Measurements from ENCODE around the gene SCN1B.
A peak's percentile ranks its signal among the peaks of the same experiment; 100 is the strongest.
"Not testable (repeated sequence)": the region's sequence is repeated elsewhere in the genome, so short reads cannot be mapped to it uniquely, and the experiment has no call there.

The SCN1B gene

GRCh38 chr19:35002037-35002535, 28.2 kb upstream of the SCN1B start:
- TF ChIP-seq CTCF (IDR thresholded peaks at IDR 0.05; ENCODE audit: insufficient read depth, low read depth, low read length, missing control alignments) = no peak
- no peak for DNase-seq (ENCODE audit: low read depth)
- H3K4me3 ChIP-seq (ENCODE audit: low read length) = no peak overlapping the region

GRCh38 chr19:35004517-35005255, 25.6 kb upstream of the SCN1B start:
- no peak overlapping the region for H3K4me3 ChIP-seq (ENCODE audit: low read length)
- no peak for TF ChIP-seq CTCF (IDR thresholded peaks at IDR 0.05; ENCODE audit: insufficient read depth, low read depth, low read length, missing control alignments)
- DNase-seq (ENCODE audit: low read depth) = no peak

- TF ChIP-seq CTCF (IDR thresholded peaks at IDR 0.05; ENCODE audit: insufficient read depth, low read depth, low read length, missing control alignments) = no peak
- no peak overlapping the region for H3K4me3 ChIP-seq (ENCODE audit: low read length)
- DNase-seq (ENCODE audit: low read depth) = no peak
These were observed 24.9 kb upstream of the SCN1B start for GRCh38 chr19:35005256-35005977.

GRCh38 chr19:35006007-35006341, 24.3 kb upstream of the SCN1B start:
- DNase-seq (ENCODE audit: low read depth); H3K4me3 ChIP-seq (ENCODE audit: low read length): not testable (repeated sequence)

- peak; percentile 86 for DNase-seq (ENCODE audit: low read depth)
- no peak for TF ChIP-seq CTCF (IDR thresholded peaks at IDR 0.05; ENCODE audit: insufficient read depth, low read depth, low read length, missing control alignments)
- H3K4me3 ChIP-seq (ENCODE audit: low read length) = no peak overlapping the region
These were observed 23.8 kb upstream of the SCN1B start for GRCh38 chr19:35006342-35006998.

GRCh38 chr19:35006999-35007365, 23.3 kb upstream of the SCN1B start:
- DNase-seq (ENCODE audit: low read depth) = no peak
- no peak overlapping the region for H3K4me3 ChIP-seq (ENCODE audit: low read length)
- no peak for TF ChIP-seq CTCF (IDR thresholded peaks at IDR 0.05; ENCODE audit: insufficient read depth, low read depth, low read length, missing control alignments)

GRCh38 chr19:35007427-35007826, 22.8 kb upstream of the SCN1B start:
- not testable (repeated sequence) for H3K4me3 ChIP-seq (ENCODE audit: low read length); DNase-seq (ENCODE audit: low read depth)
